Progenitor cell of endocrine pancreas (in vitro differentiated cells): Measurements from ENCODE around the gene CEP72. TPM values are rescaled to one million over a fixed set of nuclear protein-coding genes. Genes with fewer than 3 reads are reported as not detected.

Experiments used
- DNase-seq: peaks from one replicate; pipeline ENCODE4 v3.0.0; 2021; ENCODE audit warnings: low spot score; ENCODE audit not compliant: unreplicated experiment
- H3K27ac Mint-ChIP-seq: 2 replicates; pipeline ENCODE4 v1.8.0; 2021; ENCODE audit warnings: mild to moderate bottlenecking, moderate library complexity, mixed read lengths
- H3K27me3 Mint-ChIP-seq: 2 replicates; pipeline ENCODE4 v1.8.0; 2021; ENCODE audit warnings: mixed read lengths
- H3K36me3 Mint-ChIP-seq: 2 replicates; pipeline ENCODE4 v1.8.0; 2022; ENCODE audit warnings: mixed read lengths; ENCODE audit not compliant: insufficient read depth
- H3K4me1 Mint-ChIP-seq: 2 replicates; pipeline ENCODE4 v1.8.0; 2021; ENCODE audit warnings: low read depth, mixed read lengths
- H3K4me3 Mint-ChIP-seq: 2 replicates; pipeline ENCODE4 v1.8.0; 2021; ENCODE audit warnings: low read depth, mild to moderate bottlenecking, moderate library complexity, mixed read lengths
- H3K9me3 Mint-ChIP-seq: 2 replicates; pipeline ENCODE4 v1.8.0; 2021; ENCODE audit warnings: low read depth, mixed read lengths
- CTCF ChIP-seq: fragments of 200-600 bp; sonication (generic); IDR thresholded peaks from one replicate; pipeline ENCODE4 v1.5.0; 2021; ENCODE audit warnings: antibody characterized with exemption, mild to moderate bottlenecking; ENCODE audit not compliant: unreplicated experiment
- total RNA-seq: library from RNA; stranded (reverse); gene quantifications from 2 replicates; pipeline ENCODE4 v1.2.1, GENCODE V29; 2021

CEP72 gene
- total RNA-seq, 1 donor from 2014 or later: 24.8 TPM

GRCh38 chr5:668283-668995 lies 56.3 kb downstream of the CEP72 start:
- no peak for TF ChIP-seq CTCF
- Mint-ChIP-seq H3K4me1 (peaks cover 7% of the 10 kb centered on the region), H3K27me3 (no peaks in the 10 kb centered on the region), H3K4me3 (no peak overlapping the region), H3K9me3 (no peaks in the 10 kb centered on the region), H3K27ac (no peak overlapping the region), H3K36me3 (peaks cover 9% of the 10 kb centered on the region)
- DNase-seq: no peak

DNA sequence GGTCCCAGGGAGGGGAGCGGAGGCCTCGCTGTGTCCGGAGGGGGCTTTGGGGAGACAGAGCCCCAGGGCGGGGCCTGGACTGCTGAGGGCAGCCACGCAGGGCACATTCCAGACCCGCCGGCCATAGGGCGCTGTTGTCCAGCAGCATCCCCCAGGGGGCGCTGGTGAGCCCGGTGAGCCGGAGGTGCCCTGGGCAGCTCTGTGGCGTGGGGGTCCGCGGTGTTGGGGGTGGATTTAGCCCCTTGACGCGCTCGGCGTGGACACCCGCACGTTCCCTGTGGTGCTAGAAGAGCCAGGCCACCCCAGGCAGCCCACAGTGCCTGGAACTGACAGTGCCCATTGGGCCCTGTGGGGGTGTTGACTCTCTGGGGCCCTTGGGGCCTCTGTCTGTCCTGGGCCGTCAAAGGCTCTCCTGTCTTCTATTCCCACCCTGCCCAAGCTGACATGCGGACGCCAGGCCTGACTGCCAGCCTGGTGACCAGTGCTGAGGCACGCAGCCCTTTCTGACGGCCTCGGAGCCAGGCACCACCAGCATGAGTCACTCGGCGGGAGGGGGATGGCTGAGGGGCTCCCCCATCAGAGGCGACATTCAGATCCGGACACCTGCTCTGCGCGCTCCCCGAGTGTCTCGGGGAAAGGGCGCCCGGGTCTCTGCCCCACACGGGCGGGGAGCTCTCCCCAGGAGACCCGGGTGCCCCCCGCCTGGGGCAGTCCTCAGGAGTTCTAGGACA lies 57.1 kb downstream of the CEP72 start:
- DNase-seq: no peak
- H3K27me3 Mint-ChIP-seq: no peaks in the 10 kb centered on the region
- H3K36me3 Mint-ChIP-seq: peaks cover 6% of the 10 kb centered on the region
- peak; percentile 62 for TF ChIP-seq CTCF
- H3K4me3 Mint-ChIP-seq: no peak overlapping the region
- no peak overlapping the region for H3K27ac Mint-ChIP-seq
- peaks cover 7% of the 10 kb centered on the region for H3K4me1 Mint-ChIP-seq
- H3K9me3 Mint-ChIP-seq: no peaks in the 10 kb centered on the region

DNA sequence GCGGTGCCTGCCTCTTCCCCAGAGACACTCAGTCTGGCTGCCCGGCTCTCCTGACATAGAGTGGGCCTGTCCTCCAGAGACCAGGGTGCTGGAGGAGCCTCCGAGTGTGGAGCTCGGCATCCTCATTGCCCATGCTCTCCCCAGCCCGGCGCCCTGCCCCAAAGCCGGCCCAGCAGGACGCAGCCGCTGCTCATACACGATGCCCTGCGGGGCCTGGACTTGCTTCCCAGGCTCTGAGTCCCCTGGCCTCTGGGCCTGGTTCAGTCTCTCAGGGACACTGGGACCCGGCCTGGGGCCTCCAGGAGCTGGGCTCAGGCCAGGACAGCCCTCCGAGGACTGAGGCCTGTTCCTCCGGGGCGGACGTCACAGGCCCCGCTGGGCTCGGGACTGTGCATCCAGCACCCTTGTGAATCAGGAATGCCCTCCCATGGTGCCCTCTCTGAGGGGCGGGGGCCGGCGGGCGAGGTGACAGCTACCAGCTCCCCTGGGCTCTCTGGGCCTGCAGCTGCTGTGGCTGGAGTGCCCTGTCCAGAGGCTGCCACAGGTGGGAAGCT lies 57.8 kb downstream of the CEP72 start:
- Mint-ChIP-seq H3K4me1 (peaks cover 7% of the 10 kb centered on the region), H3K4me3 (no peak overlapping the region), H3K36me3 (peaks cover 5% of the 10 kb centered on the region), H3K27me3 (no peaks in the 10 kb centered on the region), H3K27ac (no peak overlapping the region), H3K9me3 (no peaks in the 10 kb centered on the region)
- no peak for TF ChIP-seq CTCF
- no peak for DNase-seq

- H3K36me3 Mint-ChIP-seq: peaks cover 5% of the 10 kb centered on the region
- DNase-seq: no peak
- no peak overlapping the region for H3K4me3 Mint-ChIP-seq
- H3K27me3 Mint-ChIP-seq: no peaks in the 10 kb centered on the region
- H3K27ac Mint-ChIP-seq: no peak overlapping the region
- H3K4me1 Mint-ChIP-seq: peaks cover 7% of the 10 kb centered on the region
- no peaks in the 10 kb centered on the region for H3K9me3 Mint-ChIP-seq
- TF ChIP-seq CTCF: no peak
Observed at GRCh38 chr5:670396-671270, 58.5 kb downstream of the CEP72 start.
